Upper lobe of left lung (tissue), 6 donors: ENCODE results near the gene LINC00632. TPM values are rescaled to one million over a fixed set of nuclear protein-coding genes. Genes with fewer than 3 reads are reported as not detected.

Experiments used
- ATAC-seq, 2 donors: fragments of 200-7000 bp; cut with Tn5 transposase; one replicate each; pipeline ENCODE4 v1.9.1; 2022; ENCODE audit warnings: mild to moderate bottlenecking in 2 of 2, moderate library complexity in 2 of 2; ENCODE audit not compliant: low FRiP score in 2 of 2
- DNase-seq, 2 donors: peaks; one replicate each; pipeline ENCODE4 v3.0.0-alpha.2; 2019 to 2020
- H3K27ac ChIP-seq, 4 donors: fragments of 200-600 bp; sonication (generic); one replicate each; pipeline ENCODE4 v1.5.1; 2016 to 2019
- H3K27me3 ChIP-seq, 4 donors: fragments of 200-600 bp; sonication (generic); one replicate each; pipeline ENCODE4 v1.5.1; 2017 to 2019
- H3K36me3 ChIP-seq, 4 donors: fragments of 200-600 bp; sonication (generic); one replicate each; pipeline ENCODE4 v1.5.1; 2016 to 2019
- H3K4me1 ChIP-seq, 4 donors: fragments of 200-600 bp; sonication (generic); one replicate each; pipeline ENCODE4 v1.5.1; 2018 to 2019
- H3K4me3 ChIP-seq, 4 donors: fragments of 200-600 bp; sonication (generic); one replicate each; pipeline ENCODE4 v1.5.1; 2017 to 2019; ENCODE audit warnings: mild to moderate bottlenecking in 2 of 4, moderate library complexity in 1 of 4
- H3K9me3 ChIP-seq, 4 donors: fragments of 200-600 bp; sonication (generic); one replicate each; pipeline ENCODE4 v1.5.1; 2018 to 2019
- EP300 ChIP-seq, 4 donors: sonication (generic); formaldehyde crosslinking; IDR thresholded peaks; one replicate each; pipeline ENCODE4 v1.5.1; 2017; ENCODE audit warnings: antibody characterized with exemption in 4 of 4, control low read depth in 2 of 4
- POLR2A ChIP-seq, 4 donors: fragments of 450-650 bp; IDR thresholded peaks; one replicate each; pipeline ENCODE4 v1.5.1; 2016 to 2017; ENCODE audit warnings: antibody characterized with exemption in 4 of 4, mild to moderate bottlenecking in 2 of 4
- POLR2AphosphoS5 ChIP-seq, 2 donors: sonication (generic); formaldehyde crosslinking; IDR thresholded peaks; one replicate each; pipeline ENCODE4 v1.5.1; 2017; ENCODE audit warnings: antibody characterized with exemption in 2 of 2
- WGBS, 2 donors: methylation state at CpG; one replicate each; pipeline ENCODE4 v1.1.5; 2017 to 2018; 5-methylcytosine and 5-hydroxymethylcytosine counted together
- total RNA-seq, 6 donors: library from RNA; depleted of rRNA in 4 of 6; stranded (reverse); fragments of >200 nt in 4 of 6; gene quantifications; one replicate each; pipeline versions ENCODE4 v1.1.0 to v1.2.1, GENCODE V29; 2016 to 2021
- TF ChIP-seq, protein P1 (sequence below), 6 experiments: fragments of 450-650 bp in 4 of 6; fragments of 200-600 bp in 2 of 6; sonication (generic) in 2 of 6; IDR thresholded peaks; one replicate each; pipeline ENCODE4 v1.5.1; 2016 to 2019; ENCODE audit warnings: antibody characterized with exemption in 6 of 6
- donor health status: DM: no; HTN: no; CAD: no; lungs with moderate emphysema.
- donor health status: DM: no; HTN: yes; CAD: no; lungs with severe emphysema.

LINC00632 gene
- total RNA-seq, 6 donors from 2014 or later: 18.3 to 175 (median 30.5) TPM

DNA sequence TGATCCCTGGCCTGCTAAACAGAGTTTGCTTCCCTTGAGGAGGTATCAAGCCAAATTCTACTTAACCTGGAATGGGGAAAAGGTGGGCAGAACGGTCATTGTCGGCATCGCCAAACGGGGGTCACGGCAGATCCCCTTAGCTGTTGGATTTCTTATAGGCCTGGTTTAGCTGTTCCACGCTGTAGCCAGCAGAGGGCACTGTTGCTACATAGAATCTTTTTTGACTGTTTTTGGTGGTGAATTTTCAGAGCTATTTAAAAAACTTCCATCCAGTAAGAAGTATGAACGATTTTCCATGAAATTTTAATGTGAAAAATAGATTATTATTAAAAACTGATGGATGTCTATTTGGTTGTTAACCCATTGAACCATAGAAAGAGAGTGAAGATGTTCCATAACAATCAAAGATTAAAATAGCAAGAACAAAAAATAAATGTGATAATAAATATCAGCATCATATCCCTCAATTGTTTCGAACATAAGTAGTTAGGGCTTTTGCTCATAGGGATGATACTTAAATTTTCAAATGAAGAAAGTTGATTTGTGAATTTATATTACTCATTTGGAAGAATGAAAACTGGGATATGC, 56.6 kb downstream of the LINC00632 start:
- Histone ChIP-seq H3K27me3 (peaks cover 0 to 10% (median 0%) of the 10 kb centered on the region in 4 donors), H3K9me3 (no peaks in the 10 kb centered on the region), H3K27ac (no peak overlapping the region), H3K4me3 (peak overlapping the region in 1 of 4 donors; percentile 40), H3K4me1 (no peaks in the 10 kb centered on the region), H3K36me3 (no peaks in the 10 kb centered on the region)
- DNase-seq: peak in 1 of 2 donors; percentile 22
- TF ChIP-seq EP300 (IDR thresholded peaks at IDR 0.05): no peak
- TF ChIP-seq, protein P1, sequence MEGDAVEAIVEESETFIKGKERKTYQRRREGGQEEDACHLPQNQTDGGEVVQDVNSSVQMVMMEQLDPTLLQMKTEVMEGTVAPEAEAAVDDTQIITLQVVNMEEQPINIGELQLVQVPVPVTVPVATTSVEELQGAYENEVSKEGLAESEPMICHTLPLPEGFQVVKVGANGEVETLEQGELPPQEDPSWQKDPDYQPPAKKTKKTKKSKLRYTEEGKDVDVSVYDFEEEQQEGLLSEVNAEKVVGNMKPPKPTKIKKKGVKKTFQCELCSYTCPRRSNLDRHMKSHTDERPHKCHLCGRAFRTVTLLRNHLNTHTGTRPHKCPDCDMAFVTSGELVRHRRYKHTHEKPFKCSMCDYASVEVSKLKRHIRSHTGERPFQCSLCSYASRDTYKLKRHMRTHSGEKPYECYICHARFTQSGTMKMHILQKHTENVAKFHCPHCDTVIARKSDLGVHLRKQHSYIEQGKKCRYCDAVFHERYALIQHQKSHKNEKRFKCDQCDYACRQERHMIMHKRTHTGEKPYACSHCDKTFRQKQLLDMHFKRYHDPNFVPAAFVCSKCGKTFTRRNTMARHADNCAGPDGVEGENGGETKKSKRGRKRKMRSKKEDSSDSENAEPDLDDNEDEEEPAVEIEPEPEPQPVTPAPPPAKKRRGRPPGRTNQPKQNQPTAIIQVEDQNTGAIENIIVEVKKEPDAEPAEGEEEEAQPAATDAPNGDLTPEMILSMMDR (IDR thresholded peaks at IDR 0.05): peak; percentile 27 to 81 (median 47)
- 10 to 19% methylated on average over 4 to 8 of the region's 8 CpGs for WGBS, 2 donors
- ATAC-seq: peak in 1 of 2 donors; percentile 83

DNA sequence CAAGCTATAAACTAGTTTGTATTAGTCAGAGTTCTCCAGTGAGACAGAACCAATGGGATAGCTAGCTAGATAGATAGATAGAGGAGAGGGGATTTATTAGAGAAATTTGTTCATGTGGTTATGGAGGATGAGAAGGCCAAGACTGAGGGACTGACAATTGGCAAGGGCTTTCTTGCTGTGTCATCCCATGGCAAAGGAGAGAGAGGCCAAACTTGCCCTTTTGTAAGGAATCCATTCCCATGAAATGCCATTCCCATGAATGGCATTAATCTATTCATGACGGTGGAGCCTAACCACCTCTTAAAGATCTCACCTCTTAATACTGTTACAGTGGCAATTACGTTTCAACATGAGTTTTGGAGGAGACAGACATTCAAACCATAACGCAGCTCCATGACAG, 58.1 kb downstream of the LINC00632 start:
- Histone ChIP-seq H3K4me3 (no peak overlapping the region), H3K27ac (no peak overlapping the region), H3K4me1 (no peaks in the 10 kb centered on the region), H3K27me3 (peaks cover 0 to 10% (median 0%) of the 10 kb centered on the region in 4 donors), H3K36me3 (no peaks in the 10 kb centered on the region), H3K9me3 (no peaks in the 10 kb centered on the region)
- no peak for DNase-seq
- ATAC-seq: no peak
- whole genome bisulfite sequencing, 2 donors: 70 to 100% methylated on average over 1 to 3 of the region's 3 CpGs
- TF ChIP-seq POLR2A (IDR thresholded peaks at IDR 0.05) (no peak), POLR2AphosphoS5 (IDR thresholded peaks at IDR 0.05) (no peak), EP300 (IDR thresholded peaks at IDR 0.05) (no peak)
- TF ChIP-seq, protein P1 (IDR thresholded peaks at IDR 0.05): no peak

DNA sequence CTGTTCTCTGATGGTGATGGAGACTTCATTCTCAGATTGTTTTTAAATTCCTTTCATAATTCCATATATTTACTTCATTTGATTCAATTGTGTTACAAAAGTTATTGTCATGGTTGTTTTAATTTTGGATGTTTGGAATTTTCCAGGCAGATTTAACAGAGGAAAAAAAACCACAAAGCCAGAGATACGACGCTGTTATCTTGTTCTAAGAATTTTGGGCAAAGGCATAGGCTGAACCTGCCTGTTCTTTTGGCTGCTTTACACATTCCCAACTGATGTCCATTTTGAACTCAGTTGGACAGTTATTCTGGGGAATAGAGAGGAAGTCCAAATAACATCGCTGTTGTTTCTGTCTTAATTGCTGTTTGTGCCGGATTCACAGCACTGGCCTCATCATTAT, 65.7 kb downstream of the LINC00632 start:
- H3K27me3 ChIP-seq: no peaks in the 10 kb centered on the region
- H3K36me3 ChIP-seq: no peaks in the 10 kb centered on the region
- DNase-seq (no peak), ATAC-seq (no peak)
- 90 to 93% methylated on average over 4 of the region's 4 CpGs for WGBS, 2 donors
- H3K27ac ChIP-seq: no peak overlapping the region
- H3K4me3 ChIP-seq: no peak overlapping the region
- no peaks in the 10 kb centered on the region for H3K9me3 ChIP-seq
- no peaks in the 10 kb centered on the region for H3K4me1 ChIP-seq
- TF ChIP-seq, protein P1 (IDR thresholded peaks at IDR 0.05): no peak
- TF ChIP-seq POLR2AphosphoS5 (IDR thresholded peaks at IDR 0.05): no peak
- TF ChIP-seq POLR2A (IDR thresholded peaks at IDR 0.05): no peak
- no peak for TF ChIP-seq EP300 (IDR thresholded peaks at IDR 0.05)

DNA sequence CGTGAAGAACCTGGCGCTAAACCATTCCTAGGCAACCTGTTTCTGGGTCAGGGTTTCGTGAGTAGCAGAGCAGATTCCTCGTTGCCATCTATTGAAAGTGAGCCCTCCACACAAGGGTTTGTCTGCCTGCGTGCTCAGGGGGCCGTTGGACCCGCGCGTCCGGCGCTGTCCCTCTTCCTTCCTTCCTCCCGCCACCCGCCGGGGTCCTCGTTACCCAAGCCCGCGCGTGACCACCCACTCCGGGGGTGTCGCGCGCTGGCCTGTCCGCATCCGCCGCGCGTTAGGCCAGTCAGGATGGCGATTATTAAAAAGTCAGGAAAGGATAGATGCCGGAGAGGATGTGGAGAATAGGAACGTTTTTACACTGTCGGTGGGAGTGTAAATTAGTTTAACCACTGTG, 66.8 kb downstream of the LINC00632 start:
- Histone ChIP-seq H3K4me3 (no peak overlapping the region), H3K36me3 (no peaks in the 10 kb centered on the region), H3K27ac (no peak overlapping the region), H3K9me3 (no peaks in the 10 kb centered on the region), H3K27me3 (no peaks in the 10 kb centered on the region), H3K4me1 (no peaks in the 10 kb centered on the region)
- TF ChIP-seq POLR2AphosphoS5 (IDR thresholded peaks at IDR 0.05): no peak
- TF ChIP-seq EP300 (IDR thresholded peaks at IDR 0.05): no peak
- TF ChIP-seq, protein P1 (IDR thresholded peaks at IDR 0.05): no peak
- no peak for TF ChIP-seq POLR2A (IDR thresholded peaks at IDR 0.05)
- WGBS, 2 donors: 88 to 98% methylated on average over 22 to 31 of the region's 31 CpGs
- ATAC-seq (peak in 1 of 2 donors; percentile 63), DNase-seq (peak in 1 of 2 donors; percentile 53)

DNA sequence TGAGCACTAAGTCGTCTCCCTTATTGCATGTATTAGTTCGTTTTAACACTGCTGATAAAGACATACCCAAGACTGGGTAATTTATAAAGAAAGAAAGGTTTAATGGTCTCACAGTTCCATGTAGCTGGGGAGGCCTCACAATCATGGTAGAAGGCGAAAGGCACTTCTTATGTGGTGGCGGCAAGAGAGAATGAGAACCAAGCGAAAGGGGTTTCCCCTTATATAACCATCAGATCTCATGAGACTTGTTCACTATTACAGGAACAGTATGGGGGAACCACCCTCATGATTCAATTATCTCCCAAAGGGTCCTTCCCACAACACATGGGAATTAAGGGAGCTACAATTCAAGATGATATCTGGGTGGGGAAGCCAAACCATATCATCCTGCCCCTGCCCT, 85.1 kb downstream of the LINC00632 start:
- 62 to 64% methylated on average over 5 of the region's 5 CpGs for WGBS, 2 donors
- Histone ChIP-seq H3K9me3 (no peaks in the 10 kb centered on the region), H3K4me1 (no peaks in the 10 kb centered on the region), H3K27me3 (no peaks in the 10 kb centered on the region), H3K36me3 (no peaks in the 10 kb centered on the region), H3K27ac (no peak overlapping the region), H3K4me3 (no peak overlapping the region)
- DNase-seq (no peak), ATAC-seq (no peak)
- TF ChIP-seq POLR2A (IDR thresholded peaks at IDR 0.05) (no peak), POLR2AphosphoS5 (IDR thresholded peaks at IDR 0.05) (no peak), EP300 (IDR thresholded peaks at IDR 0.05) (no peak)
- TF ChIP-seq, protein P1 (IDR thresholded peaks at IDR 0.05): no peak
